OCI-LY1 (cell line): Measurements from ENCODE around the gene MAP4K1.
A peak's percentile ranks its signal among the peaks of the same experiment; 100 is the strongest.

Source experiments
- EZH2 ChIP-seq: fragments of 200-600 bp; sonication (generic), shearing (Covaris generic); IDR thresholded peaks from 2 replicates; pipeline ENCODE4 v1.8.0; 2017; ENCODE audit warnings: borderline replicate concordance, mixed run types, mild to moderate bottlenecking, antibody characterized with exemption, low read length, moderate library complexity, mixed read lengths
- TF ChIP-seq, protein P1 (sequence below): fragments of 200-600 bp; sonication (generic), shearing (Covaris generic); IDR thresholded peaks from 2 replicates; pipeline ENCODE4 v1.5.1; 2017; ENCODE audit warnings: mild to moderate bottlenecking, antibody characterized with exemption, low read length, moderate library complexity, mixed read lengths

DNA sequence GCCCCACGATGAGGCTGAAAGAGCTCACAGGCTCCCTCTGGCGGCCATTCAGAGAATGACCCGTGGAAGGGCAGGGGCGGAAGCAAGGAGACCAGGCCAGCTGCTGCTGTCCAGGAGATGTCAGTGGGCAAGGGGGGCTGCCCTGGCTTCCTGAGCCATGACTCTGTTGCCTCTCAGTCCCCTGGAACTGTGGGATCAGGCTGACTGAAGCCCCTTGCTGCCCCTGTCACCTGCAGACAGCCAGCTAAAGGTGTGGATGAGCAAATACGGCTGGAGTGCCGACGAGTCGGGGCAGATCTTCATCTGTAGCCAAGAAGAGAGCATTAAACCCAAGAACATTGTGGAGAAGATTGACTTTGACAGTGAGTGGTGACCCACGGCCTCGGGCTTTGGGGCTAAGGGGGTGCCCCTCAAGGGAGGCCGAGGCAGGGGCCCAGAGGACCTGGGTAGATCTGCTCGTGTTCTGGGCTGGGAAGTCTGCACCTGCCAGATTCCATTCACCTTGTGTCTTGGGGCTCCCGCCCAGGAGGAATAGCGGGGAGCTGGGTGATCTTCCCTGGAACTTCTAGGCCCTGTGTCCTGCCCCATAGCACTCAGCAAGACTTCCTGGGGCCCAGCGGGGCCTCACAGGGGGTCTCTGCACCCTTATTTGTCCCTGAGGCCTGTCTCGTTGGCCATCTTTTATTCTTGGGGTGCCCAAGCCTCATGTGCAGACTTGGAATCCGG is 17.2 kb upstream of the MAP4K1 start:
- no peak for TF ChIP-seq EZH2
- TF ChIP-seq, protein P1, sequence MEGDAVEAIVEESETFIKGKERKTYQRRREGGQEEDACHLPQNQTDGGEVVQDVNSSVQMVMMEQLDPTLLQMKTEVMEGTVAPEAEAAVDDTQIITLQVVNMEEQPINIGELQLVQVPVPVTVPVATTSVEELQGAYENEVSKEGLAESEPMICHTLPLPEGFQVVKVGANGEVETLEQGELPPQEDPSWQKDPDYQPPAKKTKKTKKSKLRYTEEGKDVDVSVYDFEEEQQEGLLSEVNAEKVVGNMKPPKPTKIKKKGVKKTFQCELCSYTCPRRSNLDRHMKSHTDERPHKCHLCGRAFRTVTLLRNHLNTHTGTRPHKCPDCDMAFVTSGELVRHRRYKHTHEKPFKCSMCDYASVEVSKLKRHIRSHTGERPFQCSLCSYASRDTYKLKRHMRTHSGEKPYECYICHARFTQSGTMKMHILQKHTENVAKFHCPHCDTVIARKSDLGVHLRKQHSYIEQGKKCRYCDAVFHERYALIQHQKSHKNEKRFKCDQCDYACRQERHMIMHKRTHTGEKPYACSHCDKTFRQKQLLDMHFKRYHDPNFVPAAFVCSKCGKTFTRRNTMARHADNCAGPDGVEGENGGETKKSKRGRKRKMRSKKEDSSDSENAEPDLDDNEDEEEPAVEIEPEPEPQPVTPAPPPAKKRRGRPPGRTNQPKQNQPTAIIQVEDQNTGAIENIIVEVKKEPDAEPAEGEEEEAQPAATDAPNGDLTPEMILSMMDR, result peak; percentile 86
